ENCODE results near the gene TMEM98. TPM values are rescaled to one million over a fixed set of nuclear protein-coding genes. Genes with fewer than 3 reads are reported as not detected.

TMEM98 gene
- total and polyA plus RNA-seq, 2 of the 8 experiments (the other 6 are each of a cell fraction or from before 2014, with no cell fraction given): 86.1 to 232 TPM

- TF ChIP-seq CTCF (IDR thresholded peaks at IDR 0.05; ENCODE audit: control extremely low read depth in 1 of 3, insufficient read depth in 1 of 3, low read depth in 1 of 3, low read length in 3 of 3) (0 out of 4 replicates have a peak, but pooled peaks of 1 of the 3 experiments have one; percentile 18), RAD21 (IDR thresholded peaks at IDR 0.05 in 1 of 2, conservative IDR thresholded peaks at IDR 0.05 in 1 of 2; ENCODE audit: low read depth in 2 of 2, low read length in 2 of 2) (peak in 1 of 2 experiments; percentile 20; a peak in 2 of 4 replicates), TBP (IDR thresholded peaks at IDR 0.05; ENCODE audit: low read depth, low read length) (no peak)
Measured at GRCh38 chr17:32944248-32945020, 16.5 kb downstream of the TMEM98 start (continued).
